IMR-90 (cell line): ENCODE measurements around the gene DNPH1. TPM values are rescaled to one million over a fixed set of nuclear protein-coding genes. Genes with fewer than 3 reads are reported as not detected.

Source experiments
- ATAC-seq: fragments of 200-7000 bp; cut with Tn5 transposase; 2 replicates; pipeline ENCODE4 v1.9.1; 2020; ENCODE audit warnings: low read depth, mild to moderate bottlenecking, moderate library complexity
- BruUV-seq: library from RNA; stranded (reverse); fragments of 400-500 nt; replicated peaks from 2 replicates; lab custom pipeline; 2021; lab: Mats Ljungman, UMichigan
- CTCF ChIA-PET: fragments of 300-600 bp; formaldehyde crosslinking; extraction: SDS; loops from one replicate; lab custom pipeline; 2021; ENCODE audit warnings: antibody characterized with exemption; lab: Yijun Ruan, JAX
- POLR2A ChIA-PET: fragments of 300-600 bp; sonication (Branson Sonifier 250); formaldehyde crosslinking; loops from one replicate; lab custom pipeline; 2022; ENCODE audit warnings: antibody characterized with exemption; ENCODE audit not compliant: unreplicated experiment; lab: Charles Lee
- DNase-seq: peaks from one replicate; pipeline ENCODE4 v3.0.0; 2013
- H2AFZ ChIP-seq: replicated peaks from 2 replicates; pipeline ENCODE3; 2013; ENCODE audit warnings: low read length, mild to moderate bottlenecking; ENCODE audit not compliant: poor library complexity
- H2AK5ac ChIP-seq: 2 replicates; pipeline ENCODE4 v1.6.1; 2013; ENCODE audit warnings: low read depth, low read length, inconsistent platforms
- H2AK9ac ChIP-seq: replicated peaks from 2 replicates; pipeline ENCODE3; 2013; ENCODE audit warnings: mild to moderate bottlenecking, low read depth, low read length, moderate library complexity; ENCODE audit not compliant: poor library complexity
- H2BK120ac ChIP-seq: 2 replicates; pipeline ENCODE4 v1.6.1; 2013; ENCODE audit warnings: low read depth, low read length, inconsistent platforms
- H2BK15ac ChIP-seq: 3 replicates; pipeline ENCODE4 v1.6.1; 2013; ENCODE audit warnings: low read depth, low read length, inconsistent platforms
- H2BK20ac ChIP-seq: 2 replicates; pipeline ENCODE4 v1.6.1; 2013; ENCODE audit warnings: low read depth, mild to moderate bottlenecking, inconsistent platforms, low read length, moderate library complexity
- H2BK5ac ChIP-seq: 2 replicates; pipeline ENCODE4 v1.6.1; 2013; ENCODE audit warnings: mild to moderate bottlenecking, low read depth, low read length, inconsistent platforms; ENCODE audit not compliant: poor library complexity, severe bottlenecking
- H3K14ac ChIP-seq: replicated peaks from 2 replicates; pipeline ENCODE4 v1.6.1; 2013; ENCODE audit warnings: low read depth, low read length, inconsistent platforms
- H3K18ac ChIP-seq: 2 replicates; pipeline ENCODE4 v1.6.1; 2013; ENCODE audit warnings: low read depth, low read length, control low read depth
- H3K23ac ChIP-seq: 2 replicates; pipeline ENCODE4 v1.6.1; 2013; ENCODE audit warnings: low read depth, low read length, inconsistent platforms
- H3K27ac ChIP-seq: 2 replicates; pipeline ENCODE4 v1.5.1; 2013; ENCODE audit warnings: mild to moderate bottlenecking, control low read depth, low read length; ENCODE audit not compliant: insufficient read depth
- H3K27me3 ChIP-seq: 2 replicates; pipeline ENCODE4 v1.6.1; 2013; ENCODE audit warnings: low read length; ENCODE audit not compliant: control insufficient read depth, insufficient read depth
- H3K36me3 ChIP-seq: 2 replicates; pipeline ENCODE4 v1.6.1; 2013; ENCODE audit warnings: low read length, mixed read lengths; ENCODE audit not compliant: control insufficient read depth, insufficient read depth
- H3K4ac ChIP-seq: 2 replicates; pipeline ENCODE4 v1.6.1; 2013; ENCODE audit warnings: low read depth, low read length, inconsistent platforms
- H3K4me1 ChIP-seq: 2 replicates; pipeline ENCODE4 v1.6.1; 2013; ENCODE audit warnings: low read length, mixed read lengths; ENCODE audit not compliant: control insufficient read depth, insufficient read depth
- H3K4me2 ChIP-seq: 2 replicates; pipeline ENCODE4 v1.6.1; 2013; ENCODE audit warnings: low read depth, mild to moderate bottlenecking, control low read depth, low read length, moderate library complexity
- H3K4me3 ChIP-seq: 2 replicates; pipeline ENCODE4 v1.5.1; 2013; ENCODE audit warnings: low read depth, mild to moderate bottlenecking, control low read depth, low read length, moderate library complexity; ENCODE audit not compliant: insufficient read depth
- H3K56ac ChIP-seq: 2 replicates; pipeline ENCODE4 v1.6.1; 2013; ENCODE audit warnings: low read length, inconsistent platforms; ENCODE audit not compliant: insufficient read depth; ENCODE audit errors: extremely low read depth
- H3K79me1 ChIP-seq, 2 experiments: 2 replicates each; pipeline ENCODE4 v1.6.1; 2013; ENCODE audit warnings: low read length in 2 of 2, inconsistent platforms in 1 of 2, low read depth in 1 of 2
- H3K9ac ChIP-seq: 2 replicates; pipeline ENCODE4 v1.6.1; 2013; ENCODE audit warnings: low read depth, low read length, control low read depth
- H3K9me1 ChIP-seq: 2 replicates; pipeline ENCODE4 v1.6.1; 2013; ENCODE audit warnings: low read length, inconsistent platforms; ENCODE audit not compliant: insufficient read depth
- H3K9me3 ChIP-seq: 2 replicates; pipeline ENCODE4 v1.6.1; 2013; ENCODE audit warnings: low read length; ENCODE audit not compliant: control insufficient read depth, insufficient read depth
- H4K20me1 ChIP-seq: 2 replicates; pipeline ENCODE4 v1.6.1; 2013; ENCODE audit warnings: low read length, inconsistent platforms; ENCODE audit not compliant: insufficient read depth
- H4K5ac ChIP-seq: 2 replicates; pipeline ENCODE4 v1.6.1; 2013; ENCODE audit warnings: mild to moderate bottlenecking, low read depth, low read length, control low read depth
- H4K8ac ChIP-seq, 2 experiments: 2 replicates each; pipeline ENCODE4 v1.6.1; 2013; ENCODE audit warnings: low read depth in 2 of 2, low read length in 2 of 2, control low read depth in 1 of 2, inconsistent platforms in 1 of 2
- H4K91ac ChIP-seq: 2 replicates; pipeline ENCODE4 v1.6.1; 2013; ENCODE audit warnings: low read depth, low read length, inconsistent platforms; ENCODE audit not compliant: insufficient read depth
- ELK1 ChIP-seq: fragments of 150-350 bp; IDR thresholded peaks from 2 replicates; pipeline ENCODE4 v1.6.1; 2016; ENCODE audit warnings: low read depth, mild to moderate bottlenecking, low read length, moderate library complexity, borderline replicate concordance
- RAD21 ChIP-seq: IDR thresholded peaks from 2 replicates; pipeline ENCODE4 v1.6.1; 2012; ENCODE audit warnings: low read length, improper control_type of control experiment
- RCOR1 ChIP-seq: IDR thresholded peaks from 2 replicates; pipeline ENCODE4 v1.6.1; 2012; ENCODE audit warnings: mild to moderate bottlenecking, low read length, improper control_type of control experiment; ENCODE audit not compliant: insufficient replicate concordance
- WGBS, 2 experiments: methylation state at CpG; one replicate each; pipeline versions ENCODE4 v1.1.5 to v1.1.7; 2013; ENCODE audit warnings: missing lambda C conversion rate in 2 of 2; ENCODE audit not compliant: insufficient read length in 1 of 2; ENCODE audit errors: extremely low coverage in 2 of 2; 5-methylcytosine and 5-hydroxymethylcytosine counted together
- dilution Hi-C: fragments of 300-500 bp; cut with HindIII; formaldehyde crosslinking; loops from one replicate; pipeline ENCODE4 v1.14.3; 2018; ENCODE audit warnings: low sequenced_read_pairs; ENCODE audit not compliant: unreplicated experiment
- in situ Hi-C: fragments of 300-500 bp; cut with MboI; formaldehyde crosslinking; loops from 3 replicates; pipeline ENCODE4 v1.14.3; 2019; ENCODE audit warnings: low sequenced_read_pairs, inconsistent platforms, mixed read lengths
- intact Hi-C: fragments of 100-400 bp; cut with micrococcal nuclease; formaldehyde crosslinking; loops from 2 replicates; pipeline ENCODE4 v1.10.0; 2022
- polyA plus RNA-seq, 3 experiments: library from polyadenylated mRNA; depleted of rRNA; stranded (reverse); fragments of >200 nt; gene quantifications; 2 replicates each; pipeline ENCODE4 v1.2.3, GENCODE V29; 2012; ENCODE audit warnings: low replicate concordance in 1 of 3
- total RNA-seq: library from RNA; depleted of rRNA; stranded (reverse); fragments of >200 nt; gene quantifications from 2 replicates; pipeline ENCODE4 v1.2.3, GENCODE V29; 2012
- TF ChIP-seq, protein P1 (sequence below): fragments of 150-350 bp; IDR thresholded peaks from 2 replicates; pipeline ENCODE4 v1.6.1; 2017; ENCODE audit warnings: mild to moderate bottlenecking, antibody characterized with exemption, low read length, low read depth

The DNPH1 gene
- total and polyA plus RNA-seq, 2 of the 4 experiments (the other 2 are of a cell fraction) = 19.0 to 47.8 TPM

GRCh38 chr6:43248101-43248500 is 18.8 kb upstream of the DNPH1 start:
- H3K79me1 ChIP-seq = no peaks in the 10 kb centered on the region
- no peak overlapping the region for H3K14ac ChIP-seq
- no peaks in the 10 kb centered on the region for H3K9me3 ChIP-seq
- no peak overlapping the region for H2BK15ac ChIP-seq
- no peaks in the 10 kb centered on the region for H4K20me1 ChIP-seq
- no peak overlapping the region for H2AK5ac ChIP-seq
- no peaks in the 10 kb centered on the region for H3K36me3 ChIP-seq
- H3K4ac ChIP-seq = no peak overlapping the region
- DNase-seq (no peak), ATAC-seq (no peak)
- H3K4me2 ChIP-seq = no peak overlapping the region
- H2AFZ ChIP-seq = no peak overlapping the region
- H3K27me3 ChIP-seq = peaks cover 79% of the 10 kb centered on the region
- in situ Hi-C loops = no loop called here
- no peak overlapping the region for H4K5ac ChIP-seq
- WGBS, 2 experiments = no CpG with 5 or more reads among the region's 3 CpGs
- no peak overlapping the region for H2BK120ac ChIP-seq
- no peak overlapping the region for H2AK9ac ChIP-seq
- TF ChIP-seq, protein P1, sequence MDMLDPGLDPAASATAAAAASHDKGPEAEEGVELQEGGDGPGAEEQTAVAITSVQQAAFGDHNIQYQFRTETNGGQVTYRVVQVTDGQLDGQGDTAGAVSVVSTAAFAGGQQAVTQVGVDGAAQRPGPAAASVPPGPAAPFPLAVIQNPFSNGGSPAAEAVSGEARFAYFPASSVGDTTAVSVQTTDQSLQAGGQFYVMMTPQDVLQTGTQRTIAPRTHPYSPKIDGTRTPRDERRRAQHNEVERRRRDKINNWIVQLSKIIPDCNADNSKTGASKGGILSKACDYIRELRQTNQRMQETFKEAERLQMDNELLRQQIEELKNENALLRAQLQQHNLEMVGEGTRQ = no peak
- TF ChIP-seq RCOR1 (no peak), RAD21 (no peak), ELK1 (no peak)
- no peak overlapping the region for H3K23ac ChIP-seq
- dilution Hi-C loops = no loop called here
- H3K9ac ChIP-seq = no peak overlapping the region
- H3K27ac ChIP-seq = no peak overlapping the region
- no peak overlapping the region for H4K8ac ChIP-seq
- no peak overlapping the region for H3K56ac ChIP-seq
- no peak overlapping the region for H3K18ac ChIP-seq
- H3K9me1 ChIP-seq = 0 out of 2 replicates have a peak, but pooled peaks cover 4% of the 10 kb centered on the region
- ChIA-PET CTCF (no interaction called here), POLR2A (no interaction called here)
- no TSS peak for BruUV-seq
- no peaks in the 10 kb centered on the region; the same call in 1 of the 2 replicates for H3K4me1 ChIP-seq
- no peak overlapping the region for H2BK20ac ChIP-seq
- H4K91ac ChIP-seq = no peak overlapping the region
- no peak overlapping the region for H3K4me3 ChIP-seq
- intact Hi-C loops = no loop called here
- no peak overlapping the region for H2BK5ac ChIP-seq
